ENCODE data around the gene NBEA.
"Not testable (repeated sequence)": the region's sequence is repeated elsewhere in the genome, so short reads cannot be mapped to it uniquely, and the experiment has no call there.

The NBEA gene

DNA sequence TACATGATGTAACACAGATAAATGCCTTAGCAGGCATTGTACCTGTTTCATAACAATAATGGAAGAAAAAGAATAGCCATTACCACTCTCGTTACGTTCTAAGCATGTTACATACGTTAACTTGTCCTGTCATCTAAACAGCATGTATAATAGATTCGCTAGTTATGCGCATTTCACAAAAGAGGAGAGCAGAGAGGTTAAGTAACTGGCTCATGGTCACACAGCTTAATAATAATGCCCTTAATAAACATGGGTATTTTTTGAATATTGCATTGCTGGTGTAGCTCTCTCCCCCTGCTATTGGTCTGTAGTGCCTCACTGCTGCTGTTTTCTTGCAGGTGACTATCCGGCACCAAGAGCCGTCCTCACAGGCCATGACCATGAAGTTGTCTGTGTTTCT, 722.7 kb downstream of the NBEA start:
- Histone ChIP-seq H3K4me3 (ENCODE audit: low read depth, low read length) (no peak overlapping the region), H3K9ac (ENCODE audit: low read depth, low read length) (no peak overlapping the region), H3K36me3 (ENCODE audit: control insufficient read depth, insufficient read depth, low read length) (no peaks in the 10 kb centered on the region), H3K27ac (ENCODE audit: low read depth, low read length) (no peak overlapping the region), H3K9me3 (ENCODE audit: control insufficient read depth, insufficient read depth, low read length) (no peaks in the 10 kb centered on the region), H3K27me3 (ENCODE audit: control insufficient read depth, insufficient read depth, low read length) (no peaks in the 10 kb centered on the region), H3K4me1 (ENCODE audit: control insufficient read depth, insufficient read depth, low read length) (no peaks in the 10 kb centered on the region)

DNA sequence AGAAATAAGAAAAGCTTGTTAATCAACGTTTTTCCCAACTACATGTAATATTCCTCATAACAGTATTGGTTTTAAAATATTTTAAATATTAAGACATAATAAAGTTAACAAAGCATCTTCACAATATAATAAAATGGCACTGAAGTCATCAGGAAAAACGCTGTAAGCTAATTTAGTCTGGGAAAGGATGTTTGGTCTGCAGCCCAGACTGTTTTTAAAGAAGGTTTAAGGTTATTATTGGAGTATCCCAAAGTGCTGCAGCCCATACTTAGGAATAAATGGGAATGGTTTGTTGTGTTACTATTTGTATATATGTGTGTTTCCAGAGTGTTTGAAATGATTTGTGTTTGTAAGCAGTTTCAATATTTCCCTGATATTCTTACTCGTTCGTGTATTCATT, 727.3 kb downstream of the NBEA start:
- Histone ChIP-seq H3K27me3 (ENCODE audit: control insufficient read depth, insufficient read depth, low read length) (no peaks in the 10 kb centered on the region), H3K4me3 (ENCODE audit: low read depth, low read length) (no peak overlapping the region), H3K27ac (ENCODE audit: low read depth, low read length) (no peak overlapping the region), H3K4me1 (ENCODE audit: control insufficient read depth, insufficient read depth, low read length) (no peaks in the 10 kb centered on the region), H3K36me3 (ENCODE audit: control insufficient read depth, insufficient read depth, low read length) (no peaks in the 10 kb centered on the region), H3K9ac (ENCODE audit: low read depth, low read length) (no peak overlapping the region), H3K9me3 (ENCODE audit: control insufficient read depth, insufficient read depth, low read length) (no peaks in the 10 kb centered on the region)

DNA sequence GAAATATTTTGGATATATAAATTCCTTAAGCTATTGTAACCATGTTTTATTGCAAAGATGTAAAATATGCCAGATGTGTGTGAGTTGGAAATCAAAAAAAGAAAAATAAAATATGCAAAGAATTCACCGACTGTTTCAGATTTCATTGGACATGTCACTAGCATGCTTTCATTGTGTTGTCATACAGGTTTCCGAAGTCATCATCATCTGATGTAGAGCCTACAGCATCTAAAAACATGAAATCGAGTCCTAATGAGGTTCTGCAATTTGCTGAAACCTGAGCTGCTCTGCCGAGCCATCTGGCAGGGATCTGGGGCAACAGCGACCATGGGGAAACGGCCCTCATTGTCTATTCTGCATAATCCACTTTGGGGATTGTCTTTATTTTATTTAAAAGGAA, 730.5 kb downstream of the NBEA start:
- H3K4me1 ChIP-seq (ENCODE audit: control insufficient read depth, insufficient read depth, low read length), result no peaks in the 10 kb centered on the region
- no peaks in the 10 kb centered on the region for H3K9me3 ChIP-seq (ENCODE audit: control insufficient read depth, insufficient read depth, low read length)
- H3K36me3 ChIP-seq (ENCODE audit: control insufficient read depth, insufficient read depth, low read length), result no peaks in the 10 kb centered on the region
- H3K9ac ChIP-seq (ENCODE audit: low read depth, low read length), result no peak overlapping the region
- H3K27me3 ChIP-seq (ENCODE audit: control insufficient read depth, insufficient read depth, low read length), result no peaks in the 10 kb centered on the region
- H3K27ac ChIP-seq (ENCODE audit: low read depth, low read length), result no peak overlapping the region
- H3K4me3 ChIP-seq (ENCODE audit: low read depth, low read length), result no peak overlapping the region

DNA sequence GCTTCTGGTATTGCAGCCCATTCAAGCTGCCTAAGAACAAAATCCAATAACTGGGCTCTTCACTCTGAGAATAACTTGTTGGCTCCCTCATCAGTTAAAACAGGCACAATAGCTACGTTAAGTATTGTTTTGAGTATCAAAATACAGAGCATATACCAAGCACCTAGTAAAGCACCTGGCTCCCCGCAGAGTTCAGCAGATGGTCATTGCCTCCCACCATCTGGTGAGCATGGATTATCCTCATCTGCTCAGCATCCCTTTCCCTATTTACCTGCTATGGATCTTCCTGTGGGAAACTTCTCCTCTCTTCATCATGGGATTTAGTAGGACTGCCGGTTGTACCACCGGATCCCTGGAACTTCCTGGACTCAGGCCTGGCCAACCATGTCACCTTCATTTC, 733.6 kb downstream of the NBEA start:
- no peaks in the 10 kb centered on the region for H3K36me3 ChIP-seq (ENCODE audit: control insufficient read depth, insufficient read depth, low read length)
- no peak overlapping the region for H3K27ac ChIP-seq (ENCODE audit: low read depth, low read length)
- H3K9ac ChIP-seq (ENCODE audit: low read depth, low read length), result no peak overlapping the region
- no peak overlapping the region for H3K4me3 ChIP-seq (ENCODE audit: low read depth, low read length)
- H3K27me3 ChIP-seq (ENCODE audit: control insufficient read depth, insufficient read depth, low read length), result no peaks in the 10 kb centered on the region
- no peaks in the 10 kb centered on the region for H3K4me1 ChIP-seq (ENCODE audit: control insufficient read depth, insufficient read depth, low read length)
- H3K9me3 ChIP-seq (ENCODE audit: control insufficient read depth, insufficient read depth, low read length), result no peaks in the 10 kb centered on the region

DNA sequence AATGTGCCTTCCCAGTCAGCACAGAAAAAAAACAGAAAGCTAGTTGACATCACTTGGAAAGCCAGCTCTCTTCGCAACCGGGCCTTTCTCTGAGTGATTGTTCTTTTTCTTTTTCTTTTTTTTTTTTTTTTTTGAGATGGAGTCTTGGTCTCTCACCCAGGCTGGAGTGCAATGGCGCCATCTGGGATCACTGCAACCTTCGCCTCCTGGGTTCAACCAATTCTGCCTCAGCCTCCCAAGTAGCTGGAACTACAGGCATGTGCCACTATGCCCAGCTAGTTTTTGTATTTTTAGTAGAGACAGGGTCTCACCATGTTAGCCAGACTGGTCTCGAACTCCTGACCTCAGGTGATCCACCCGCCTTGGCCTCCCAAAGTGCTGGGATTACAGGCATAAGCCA, 735.8 kb downstream of the NBEA start:
- not testable (repeated sequence) for H3K4me1 ChIP-seq (ENCODE audit: control insufficient read depth, insufficient read depth, low read length); H3K4me3 ChIP-seq (ENCODE audit: low read depth, low read length); H3K27me3 ChIP-seq (ENCODE audit: control insufficient read depth, insufficient read depth, low read length); H3K9ac ChIP-seq (ENCODE audit: low read depth, low read length); H3K9me3 ChIP-seq (ENCODE audit: control insufficient read depth, insufficient read depth, low read length); H3K36me3 ChIP-seq (ENCODE audit: control insufficient read depth, insufficient read depth, low read length); H3K27ac ChIP-seq (ENCODE audit: low read depth, low read length)

DNA sequence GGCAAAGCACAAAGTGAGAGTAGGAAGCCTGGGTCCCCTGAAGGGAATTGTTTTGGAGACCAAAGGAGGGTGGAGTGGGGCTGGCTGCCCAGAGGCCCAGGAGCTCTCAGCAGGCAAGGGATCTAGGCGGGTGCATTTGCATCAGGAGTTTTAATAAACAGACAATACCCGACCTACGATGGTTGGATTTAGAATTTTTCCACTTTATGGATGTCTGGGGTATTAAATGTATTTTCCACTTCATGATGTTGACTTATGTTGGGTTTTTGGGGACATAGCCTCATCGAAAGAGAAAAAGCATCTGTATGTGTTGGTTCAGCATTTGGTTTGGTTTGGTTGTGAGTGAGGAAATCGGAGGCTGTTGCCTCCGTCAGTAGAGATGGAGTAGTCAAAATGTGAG, 739.6 kb downstream of the NBEA start:
- no peaks in the 10 kb centered on the region for H3K9me3 ChIP-seq (ENCODE audit: control insufficient read depth, insufficient read depth, low read length)
- no peaks in the 10 kb centered on the region for H3K4me1 ChIP-seq (ENCODE audit: control insufficient read depth, insufficient read depth, low read length)
- no peaks in the 10 kb centered on the region for H3K27me3 ChIP-seq (ENCODE audit: control insufficient read depth, insufficient read depth, low read length)
- H3K4me3 ChIP-seq (ENCODE audit: low read depth, low read length), result no peak overlapping the region
- H3K9ac ChIP-seq (ENCODE audit: low read depth, low read length), result no peak overlapping the region
- H3K36me3 ChIP-seq (ENCODE audit: control insufficient read depth, insufficient read depth, low read length), result no peaks in the 10 kb centered on the region
- H3K27ac ChIP-seq (ENCODE audit: low read depth, low read length), result no peak overlapping the region

DNA sequence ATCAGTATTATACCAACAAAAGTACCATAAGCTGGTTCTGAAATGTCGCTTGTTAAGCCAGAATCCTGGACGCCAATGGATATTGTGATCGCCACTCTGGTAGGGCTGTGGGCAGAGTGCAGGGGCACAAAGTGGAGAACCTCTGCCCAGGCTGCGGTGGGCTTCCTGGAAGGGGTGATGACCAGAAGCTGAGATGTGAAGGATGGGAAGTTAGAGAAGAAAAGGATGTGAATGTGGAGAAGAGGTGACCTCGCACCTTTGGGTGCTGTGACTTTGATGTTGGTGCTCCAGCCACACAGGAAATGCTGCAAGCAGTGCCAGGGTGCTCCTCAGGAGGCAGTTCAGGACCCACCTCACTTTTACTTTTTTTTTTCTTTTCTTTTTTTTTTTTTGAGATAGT, 742.4 kb downstream of the NBEA start:
- H3K4me1 ChIP-seq (ENCODE audit: control insufficient read depth, insufficient read depth, low read length), result no peaks in the 10 kb centered on the region
- H3K27me3 ChIP-seq (ENCODE audit: control insufficient read depth, insufficient read depth, low read length), result no peaks in the 10 kb centered on the region
- no peak overlapping the region for H3K27ac ChIP-seq (ENCODE audit: low read depth, low read length)
- no peaks in the 10 kb centered on the region for H3K9me3 ChIP-seq (ENCODE audit: control insufficient read depth, insufficient read depth, low read length)
- no peaks in the 10 kb centered on the region for H3K36me3 ChIP-seq (ENCODE audit: control insufficient read depth, insufficient read depth, low read length)
- H3K4me3 ChIP-seq (ENCODE audit: low read depth, low read length), result no peak overlapping the region
- H3K9ac ChIP-seq (ENCODE audit: low read depth, low read length), result no peak overlapping the region

DNA sequence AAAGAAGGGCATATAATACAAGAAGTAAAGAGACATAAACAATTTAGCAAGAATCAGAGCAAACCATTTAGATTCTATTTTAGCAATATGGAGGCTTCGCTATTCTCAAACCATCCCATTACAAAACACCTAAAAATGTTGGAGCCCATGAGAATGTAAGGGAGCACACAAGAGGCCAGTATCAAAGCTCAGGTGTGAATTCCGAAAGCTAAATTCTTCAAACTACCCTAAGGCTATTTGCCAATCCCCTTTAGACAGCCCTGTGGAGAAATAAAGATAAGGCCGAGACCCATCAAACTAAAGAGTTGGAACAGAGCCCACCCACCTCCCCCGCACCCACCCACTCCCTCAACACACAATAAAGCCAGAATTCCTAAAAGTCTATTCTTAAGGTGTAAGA, 745.3 kb downstream of the NBEA start:
- Histone ChIP-seq H3K9me3 (ENCODE audit: control insufficient read depth, insufficient read depth, low read length) (no peaks in the 10 kb centered on the region), H3K27me3 (ENCODE audit: control insufficient read depth, insufficient read depth, low read length) (no peaks in the 10 kb centered on the region), H3K4me3 (ENCODE audit: low read depth, low read length) (no peak overlapping the region), H3K4me1 (ENCODE audit: control insufficient read depth, insufficient read depth, low read length) (no peaks in the 10 kb centered on the region), H3K9ac (ENCODE audit: low read depth, low read length) (no peak overlapping the region), H3K27ac (ENCODE audit: low read depth, low read length) (no peak overlapping the region), H3K36me3 (ENCODE audit: control insufficient read depth, insufficient read depth, low read length) (no peaks in the 10 kb centered on the region)

DNA sequence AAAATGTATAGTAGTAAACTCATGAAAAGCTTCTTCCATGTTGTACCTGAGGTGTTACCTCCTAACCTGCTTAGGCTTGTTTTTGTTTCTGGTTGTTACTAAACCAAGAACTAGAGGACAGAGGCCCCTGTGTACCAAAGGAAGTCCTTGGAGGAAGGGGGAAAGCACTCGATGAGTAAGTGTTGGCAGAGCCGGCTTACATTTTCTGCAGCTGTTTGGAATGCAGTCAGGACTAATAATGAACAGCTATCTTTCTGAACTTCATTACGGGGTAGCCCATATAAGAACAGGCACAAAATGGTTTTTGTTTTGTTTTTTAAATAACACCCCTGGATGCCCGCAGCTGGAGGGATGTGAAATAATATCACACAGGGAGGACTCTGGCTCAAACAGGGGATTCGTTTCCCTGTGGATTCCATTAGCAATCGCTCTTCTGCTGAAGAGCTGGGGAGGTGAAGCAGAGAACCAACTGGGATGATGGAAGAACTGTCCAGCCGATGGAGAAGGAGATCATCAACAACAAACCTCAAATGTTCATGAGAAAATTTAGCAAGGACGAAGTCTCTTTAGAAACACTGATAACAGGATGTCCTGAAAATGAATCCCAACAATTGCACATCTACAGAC, 748.6 kb downstream of the NBEA start:
- H3K9me3 ChIP-seq (ENCODE audit: control insufficient read depth, insufficient read depth, low read length), result no peaks in the 10 kb centered on the region
- H3K4me3 ChIP-seq (ENCODE audit: low read depth, low read length), result no peak overlapping the region
- no peaks in the 10 kb centered on the region for H3K4me1 ChIP-seq (ENCODE audit: control insufficient read depth, insufficient read depth, low read length)
- no peaks in the 10 kb centered on the region for H3K36me3 ChIP-seq (ENCODE audit: control insufficient read depth, insufficient read depth, low read length)
- H3K9ac ChIP-seq (ENCODE audit: low read depth, low read length), result no peak overlapping the region
- H3K27ac ChIP-seq (ENCODE audit: low read depth, low read length), result no peak overlapping the region
- no peaks in the 10 kb centered on the region for H3K27me3 ChIP-seq (ENCODE audit: control insufficient read depth, insufficient read depth, low read length)

DNA sequence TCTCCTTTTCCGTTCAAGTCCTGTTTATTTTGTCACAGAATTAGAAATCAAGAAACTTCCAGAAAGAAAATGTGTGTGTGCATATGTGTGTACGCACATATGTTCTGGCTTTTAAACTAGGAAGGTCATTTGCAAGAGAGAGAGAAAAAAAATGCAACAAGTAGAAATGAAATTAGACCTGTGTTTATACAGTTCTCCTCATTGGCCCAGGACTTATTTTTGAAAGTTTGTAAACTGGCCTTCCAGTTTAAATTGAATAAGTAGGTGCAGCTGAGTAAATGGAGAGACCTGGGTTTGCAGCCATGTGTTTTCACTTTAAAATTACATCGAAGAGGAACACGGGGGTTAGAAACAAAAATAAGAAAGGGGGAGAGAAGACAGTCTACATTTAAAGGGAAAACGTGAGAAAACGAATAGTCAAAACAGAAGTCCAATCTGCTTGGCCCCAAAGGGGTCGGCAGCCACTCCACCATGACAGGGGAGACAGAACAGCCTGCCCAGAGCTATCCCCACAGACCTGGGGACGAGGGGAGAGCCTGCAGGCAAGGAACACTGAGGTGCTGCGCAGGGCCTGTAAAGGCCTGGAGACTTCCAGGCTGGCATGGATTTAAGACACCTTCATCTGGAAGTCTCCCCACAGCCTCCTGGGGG, 751.2 kb downstream of the NBEA start:
- Histone ChIP-seq H3K9me3 (ENCODE audit: control insufficient read depth, insufficient read depth, low read length) (no peaks in the 10 kb centered on the region), H3K9ac (ENCODE audit: low read depth, low read length) (no peak overlapping the region), H3K36me3 (ENCODE audit: control insufficient read depth, insufficient read depth, low read length) (no peaks in the 10 kb centered on the region), H3K4me1 (ENCODE audit: control insufficient read depth, insufficient read depth, low read length) (peaks cover 10% of the 10 kb centered on the region; the same call in 1 of the 2 replicates), H3K27me3 (ENCODE audit: control insufficient read depth, insufficient read depth, low read length) (no peaks in the 10 kb centered on the region), H3K4me3 (ENCODE audit: low read depth, low read length) (no peak overlapping the region), H3K27ac (ENCODE audit: low read depth, low read length) (no peak overlapping the region)

DNA sequence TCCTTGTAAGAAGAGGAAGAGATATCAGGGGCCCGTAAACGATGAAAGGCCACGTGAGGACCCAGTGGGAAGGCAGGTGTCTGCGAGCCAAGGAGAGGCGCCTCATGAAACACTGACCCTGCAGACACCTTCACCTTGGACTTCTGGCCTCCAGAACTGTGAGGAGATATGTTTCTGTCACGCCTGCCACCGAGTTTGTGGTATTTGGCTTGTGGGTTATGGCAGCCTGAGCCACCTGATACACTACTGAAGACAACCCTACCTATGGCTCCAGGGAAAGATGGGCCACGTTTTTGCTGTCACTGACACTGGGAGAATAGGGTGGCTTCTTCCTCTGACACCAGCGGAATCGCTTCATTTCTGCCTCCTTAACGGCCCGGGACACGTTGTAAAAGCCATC, 752.0 kb downstream of the NBEA start:
- Histone ChIP-seq H3K9me3 (ENCODE audit: control insufficient read depth, insufficient read depth, low read length) (no peaks in the 10 kb centered on the region), H3K9ac (ENCODE audit: low read depth, low read length) (no peak overlapping the region), H3K27me3 (ENCODE audit: control insufficient read depth, insufficient read depth, low read length) (no peaks in the 10 kb centered on the region), H3K27ac (ENCODE audit: low read depth, low read length) (no peak overlapping the region), H3K4me1 (ENCODE audit: control insufficient read depth, insufficient read depth, low read length) (peaks cover 10% of the 10 kb centered on the region; the same call in 1 of the 2 replicates), H3K4me3 (ENCODE audit: low read depth, low read length) (no peak overlapping the region), H3K36me3 (ENCODE audit: control insufficient read depth, insufficient read depth, low read length) (no peaks in the 10 kb centered on the region)

Measured in HUES48 (cell line).